Right cardiac atrium (tissue), 5 donors: ENCODE results near the gene TCFL5. TPM values are rescaled to one million over a fixed set of nuclear protein-coding genes. Genes with fewer than 3 reads are reported as not detected.
"Not testable (repeated sequence)": the region's sequence is repeated elsewhere in the genome, so short reads cannot be mapped to it uniquely, and the experiment has no call there.

Experiments used
- ATAC-seq, 2 donors: fragments of 200-7000 bp; cut with Tn5 transposase; one replicate each; pipeline versions ENCODE4 v1.8.0 to v1.9.1; 2020; ENCODE audit warnings: moderate library complexity in 2 of 2, mild to moderate bottlenecking in 1 of 2
- DNase-seq, 3 donors: peaks; one replicate each; pipeline ENCODE4 v3.0.0-alpha.2; 2020
- H3K27ac ChIP-seq: one replicate; pipeline ENCODE4 v1.5.1; 2013; ENCODE audit warnings: mild to moderate bottlenecking, low read length, control low read depth, moderate library complexity
- H3K27me3 ChIP-seq: one replicate; pipeline ENCODE4 v1.6.1; 2013; ENCODE audit not compliant: control insufficient read depth, insufficient read depth
- H3K4me1 ChIP-seq: one replicate; pipeline ENCODE4 v1.6.1; 2013; ENCODE audit warnings: low read length; ENCODE audit not compliant: control insufficient read depth, insufficient read depth
- H3K4me3 ChIP-seq: one replicate; pipeline ENCODE4 v1.5.1; 2013; ENCODE audit warnings: low read length, control low read depth
- H3K9me3 ChIP-seq: one replicate; pipeline ENCODE4 v1.6.1; 2013; ENCODE audit warnings: low read length; ENCODE audit not compliant: control insufficient read depth
- WGBS: extraction: QIAGEN DNeasy Blood & Tissue Kit; methylation state at CpG from one replicate; pipeline ENCODE4 v1.1.7; 2013; 5-methylcytosine and 5-hydroxymethylcytosine counted together
- intact Hi-C, 4 donors: fragments of 100-400 bp; cut with DNase I; formaldehyde crosslinking; loops; one replicate each; pipeline versions ENCODE4 v1.11.0 to v1.14.0; 2022 to 2023
- polyA plus RNA-seq: library from polyadenylated mRNA; stranded (reverse); fragments of 200-250 nt; gene quantifications from one replicate; pipeline ENCODE4 v1.2.3, GENCODE V29; 2013
- total RNA-seq, 4 donors: library from RNA; stranded (reverse); fragmentation: NEBNext Ultra II Directional; extraction: Animal tissue kit (Norgen Biotek cat#: 25700); gene quantifications; one replicate each; pipeline ENCODE4 v1.2.1, GENCODE V29; 2021
- donor health status: healthy with polysubstance abuse.
- donor health status: DM: no; HTN: yes; CAD: no.
- donor health status: DM: no; HTN: no; CAD: no.
- donor health status: DM: no; HTN: yes; CAD: no; lungs with severe emphysema.
- donor health status: DM: yes; HTN: yes; CAD: no.

TCFL5 gene
- total and polyA plus RNA-seq, 5 donors = 5.2 to 9.9 (median 7.9) TPM

DNA sequence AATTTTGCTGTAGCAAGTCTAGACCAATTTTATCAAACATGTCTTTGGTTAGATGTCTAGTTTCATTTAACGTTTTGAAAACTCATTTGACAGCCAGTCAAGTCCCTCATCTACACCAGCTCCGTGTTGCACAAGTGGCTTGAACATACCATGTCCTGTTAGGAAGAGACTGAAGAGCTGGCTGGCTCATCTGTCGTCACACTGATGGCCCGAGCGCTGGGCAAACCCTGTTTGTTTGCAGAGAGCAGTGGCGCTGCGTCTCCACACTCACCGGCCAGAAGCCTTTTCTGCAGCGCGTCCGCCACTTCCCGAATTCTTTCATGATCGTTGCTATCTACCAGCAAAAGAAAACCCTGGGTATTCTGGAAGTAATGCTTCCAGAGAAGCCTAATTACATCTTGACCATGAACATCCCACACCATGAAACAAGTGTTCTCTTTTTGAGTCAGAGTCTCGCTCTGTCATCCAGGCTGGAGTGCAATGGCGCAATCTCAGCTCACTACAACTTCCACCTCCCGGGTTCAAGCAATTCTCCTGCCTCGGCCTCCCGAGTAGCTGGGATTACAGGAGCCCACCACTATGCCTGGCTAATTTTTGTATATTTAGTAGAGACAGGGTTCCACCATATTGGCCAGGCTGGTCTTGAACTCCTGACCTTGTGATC, 10.7 kb upstream of the TCFL5 start:
- intact Hi-C loops = loop anchor here in 2 of 4 donors (5.0 to 10.0 kb wide), 2 partner anchors 135 to 142 kb away; partner anchors contain the start of gene BHLHE23 (in 1 of the 2)
- ATAC-seq (no peak), DNase-seq (no peak)
- Histone ChIP-seq H3K4me3 (no peak overlapping the region), H3K9me3 (no peaks in the 10 kb centered on the region), H3K27me3 (no peaks in the 10 kb centered on the region), H3K27ac (no peak overlapping the region), H3K4me1 (peaks cover 8% of the 10 kb centered on the region)
- 78% methylated on average over 18 of the region's 18 CpGs for WGBS

DNA sequence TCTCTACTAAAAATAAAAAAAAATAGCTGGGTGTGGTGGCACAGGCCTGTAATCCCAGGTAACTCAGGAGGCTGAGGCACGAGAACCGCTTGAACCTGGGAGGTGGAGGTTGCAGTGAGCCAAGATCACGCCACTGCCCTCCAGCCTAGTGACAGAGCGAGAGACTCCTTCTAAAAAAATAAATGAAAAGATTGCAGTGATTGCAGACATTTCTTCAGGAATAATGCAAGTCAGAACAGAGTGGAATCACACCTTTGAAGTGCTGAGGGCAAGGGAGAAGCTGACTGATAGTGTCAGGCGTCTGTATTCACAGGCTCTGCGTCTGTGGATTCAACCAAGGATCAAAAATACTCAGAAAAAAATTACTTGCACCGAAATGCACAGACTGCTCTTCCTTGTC, 2.6 kb upstream of the TCFL5 start:
- H3K27me3 ChIP-seq = no peaks in the 10 kb centered on the region
- WGBS = 87% methylated on average over 7 of the region's 7 CpGs
- ATAC-seq (no peak), DNase-seq (no peak)
- H3K4me3 ChIP-seq = no peak overlapping the region
- intact Hi-C loops = no loop called here
- H3K4me1 ChIP-seq = peaks cover 2% of the 10 kb centered on the region
- H3K27ac ChIP-seq = no peak overlapping the region
- no peaks in the 10 kb centered on the region for H3K9me3 ChIP-seq

DNA sequence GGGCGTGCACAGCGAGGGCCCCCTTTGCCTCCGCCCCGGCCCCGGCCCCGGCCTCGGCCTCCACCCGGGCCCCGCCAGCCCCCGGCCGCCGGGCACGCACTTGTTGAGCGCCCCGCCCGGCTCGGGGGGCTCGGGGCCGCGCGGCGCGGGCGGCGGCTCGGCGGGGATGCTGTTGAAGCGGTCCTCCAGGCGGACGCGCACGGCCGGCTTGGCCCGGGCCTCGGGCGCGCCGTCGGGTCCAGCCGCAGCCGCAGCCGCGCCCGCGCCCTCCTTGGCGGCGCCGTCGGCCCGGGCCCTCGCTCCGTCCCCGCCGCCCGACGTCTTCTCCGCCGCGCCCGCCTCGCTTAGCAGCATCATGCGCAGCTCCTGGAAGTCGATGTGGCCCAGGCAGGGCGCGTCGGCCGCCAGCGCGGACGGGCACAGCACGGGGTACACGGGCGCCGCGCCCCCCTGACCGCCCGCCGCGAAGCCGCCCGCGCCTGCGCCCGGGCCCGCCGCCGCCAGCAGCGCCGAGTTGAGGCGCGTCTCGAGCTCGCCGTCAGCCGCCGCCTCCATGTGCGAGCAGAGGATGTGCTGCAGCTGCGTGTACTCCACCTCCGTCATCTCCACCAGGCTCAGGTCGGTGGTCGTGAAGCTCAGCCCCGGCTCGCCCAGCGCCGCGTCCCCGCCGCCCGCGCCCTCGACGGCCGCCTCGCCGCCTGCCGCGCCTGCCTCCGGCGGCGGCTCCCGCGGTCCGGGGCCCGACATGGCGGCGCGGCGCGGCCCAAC, 514 bp downstream of the TCFL5 start:
- peak in 2 of 3 donors; percentile 70 to 73 for DNase-seq
- no peak for ATAC-seq

DNA sequence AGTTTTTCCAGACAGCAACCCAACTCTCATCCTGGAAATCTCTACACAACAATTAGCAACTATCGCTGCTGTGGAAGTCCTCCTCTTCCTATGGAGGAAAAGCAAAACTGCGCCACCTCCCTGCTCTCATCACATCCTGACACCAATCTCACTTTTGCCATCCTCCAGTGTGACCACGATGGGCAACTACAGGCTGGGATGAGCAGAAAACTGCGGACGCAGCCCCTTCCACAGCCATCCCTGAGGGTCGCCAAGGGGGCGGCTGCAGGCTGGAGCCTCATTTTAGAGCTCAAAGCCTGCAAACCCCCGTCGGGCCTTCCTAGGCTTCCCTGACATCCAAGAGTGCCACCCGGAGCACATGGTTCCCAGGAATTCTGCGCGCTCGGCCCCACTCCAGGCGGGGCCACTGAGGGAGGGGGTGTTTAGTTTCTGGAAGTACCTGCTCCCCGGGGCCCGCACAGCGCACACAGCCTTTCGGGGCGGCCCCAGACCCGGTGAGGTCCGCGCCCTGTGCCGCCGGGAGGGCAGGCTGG, 1.2 kb downstream of the TCFL5 start:
- intact Hi-C loops = no loop called here
- ATAC-seq (no peak), DNase-seq (no peak)
- no peaks in the 10 kb centered on the region for H3K27me3 ChIP-seq
- H3K4me1 ChIP-seq = peaks cover 2% of the 10 kb centered on the region
- WGBS = 13% methylated on average over 24 of the region's 24 CpGs
- H3K4me3 ChIP-seq = peak overlapping the region; percentile 78
- H3K9me3 ChIP-seq = no peaks in the 10 kb centered on the region
- H3K27ac ChIP-seq = no peak overlapping the region

More for the DNA sequence above, 514 bp downstream of the TCFL5 start:
- Histone ChIP-seq H3K4me1 (peaks cover 2% of the 10 kb centered on the region), H3K27me3 (no peaks in the 10 kb centered on the region), H3K27ac (no peak overlapping the region), H3K4me3 (peak overlapping the region; percentile 78), H3K9me3 (no peaks in the 10 kb centered on the region)
- intact Hi-C loops = no loop called here
- WGBS = 1% methylated on average over 129 of the region's 129 CpGs

DNA sequence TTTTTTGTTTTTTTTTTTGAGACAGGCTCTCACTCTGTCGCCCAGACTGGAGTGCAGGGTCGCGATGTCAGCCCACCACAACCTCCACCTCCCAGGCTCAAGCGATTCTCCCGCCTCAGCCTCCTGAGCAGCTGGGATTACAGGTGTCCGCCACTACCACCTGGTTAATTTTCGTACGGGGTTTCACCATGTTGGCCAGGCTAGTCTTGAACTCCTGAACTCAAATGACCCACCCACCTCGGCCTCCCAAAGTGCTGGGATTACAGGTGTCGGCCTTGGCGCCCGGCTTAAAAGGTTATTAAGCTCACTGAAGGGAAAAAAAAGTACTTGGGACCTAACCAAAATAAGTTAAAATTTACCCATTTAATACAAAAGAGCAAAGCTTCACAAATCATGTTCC, 1.9 kb downstream of the TCFL5 start:
- intact Hi-C loops = no loop called here
- H3K4me1 ChIP-seq = peaks cover 2% of the 10 kb centered on the region
- no peaks in the 10 kb centered on the region for H3K9me3 ChIP-seq
- ATAC-seq (no peak), DNase-seq (no peak)
- no peaks in the 10 kb centered on the region for H3K27me3 ChIP-seq
- WGBS = 91% methylated on average over 12 of the region's 12 CpGs
- no peak overlapping the region for H3K4me3 ChIP-seq
- no peak overlapping the region for H3K27ac ChIP-seq

DNA sequence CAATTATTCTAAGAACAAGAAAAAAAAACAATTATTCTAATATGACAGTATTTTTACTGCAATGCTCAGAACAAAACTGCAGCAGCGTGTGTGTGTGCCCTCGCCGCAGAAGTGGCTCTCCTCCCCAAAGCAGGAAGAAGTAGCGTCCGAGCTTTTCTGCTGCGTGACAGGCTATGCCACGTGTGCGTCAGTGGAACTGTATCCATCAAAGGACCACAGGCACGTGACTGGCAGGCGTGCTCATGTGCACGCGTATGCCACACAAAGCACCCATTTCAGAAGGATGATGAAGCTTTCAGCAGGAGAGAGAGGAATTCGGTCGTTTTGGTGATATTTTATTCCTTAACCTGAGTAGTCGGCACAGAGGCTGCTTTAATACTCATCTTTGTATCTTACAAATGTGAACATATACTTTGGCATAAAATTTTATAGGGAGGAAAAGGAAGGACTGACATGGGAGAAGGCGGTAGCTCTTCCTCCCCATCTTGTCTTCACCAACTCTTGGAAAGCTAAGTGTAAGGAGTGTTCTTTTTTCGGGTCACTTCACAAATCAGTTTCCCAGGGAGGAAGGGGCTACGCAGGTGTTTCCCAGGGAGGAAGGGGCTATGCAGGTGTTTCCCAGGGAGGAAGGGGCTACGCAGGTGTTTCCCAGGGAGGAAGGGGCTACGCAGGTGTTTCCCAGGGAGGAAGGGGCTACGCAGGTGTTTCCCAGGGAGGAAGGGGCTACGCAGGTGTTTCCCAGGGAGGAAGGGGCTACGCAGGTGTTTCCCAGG, 3.4 kb downstream of the TCFL5 start:
- H3K4me1 ChIP-seq = peaks cover 2% of the 10 kb centered on the region
- no peak overlapping the region for H3K27ac ChIP-seq
- intact Hi-C loops = no loop called here
- 85% methylated on average over 19 of the region's 23 CpGs for WGBS
- H3K4me3 ChIP-seq = no peak overlapping the region
- ATAC-seq (no peak), DNase-seq (no peak)
- H3K9me3 ChIP-seq = no peaks in the 10 kb centered on the region
- H3K27me3 ChIP-seq = no peaks in the 10 kb centered on the region

DNA sequence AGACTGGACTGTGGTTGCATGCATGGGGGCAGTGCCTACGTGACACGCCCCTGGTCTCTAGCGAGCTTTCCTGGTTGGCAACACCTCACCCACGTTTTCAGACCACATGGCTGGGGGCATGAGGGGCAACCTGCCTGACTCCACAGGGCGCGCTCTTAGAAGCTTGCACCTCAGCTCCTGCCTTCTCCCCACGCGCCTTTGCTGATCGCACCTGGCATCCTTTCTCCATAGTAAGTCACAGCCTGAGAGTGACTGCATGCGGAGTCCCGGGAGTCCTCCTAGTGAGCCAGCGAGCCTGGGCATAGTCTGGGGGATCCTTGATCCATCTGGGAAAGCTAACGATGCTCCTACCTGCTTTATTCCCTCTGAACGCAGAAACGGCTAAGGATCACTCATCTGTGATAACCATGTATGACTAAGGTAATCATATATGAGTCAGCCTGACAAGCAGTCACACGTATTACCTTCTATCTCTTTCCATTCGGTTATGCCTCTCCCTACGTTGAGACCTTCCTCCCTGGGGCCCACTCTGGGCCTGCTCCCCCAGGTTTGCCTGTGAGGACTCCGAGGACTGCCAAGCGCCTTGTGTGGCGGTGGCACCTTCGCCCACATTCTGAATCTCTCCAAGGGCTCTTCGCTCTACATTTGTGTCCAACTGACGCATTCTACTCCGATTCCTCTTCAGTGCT, 4.5 kb downstream of the TCFL5 start:
- Histone ChIP-seq H3K27ac (no peak overlapping the region), H3K4me3 (no peak overlapping the region), H3K4me1 (peaks cover 2% of the 10 kb centered on the region), H3K9me3 (no peaks in the 10 kb centered on the region), H3K27me3 (no peaks in the 10 kb centered on the region)
- intact Hi-C loops = no loop called here
- WGBS = 94% methylated on average over 25 of the region's 25 CpGs
- DNase-seq (no peak), ATAC-seq (no peak)

DNA sequence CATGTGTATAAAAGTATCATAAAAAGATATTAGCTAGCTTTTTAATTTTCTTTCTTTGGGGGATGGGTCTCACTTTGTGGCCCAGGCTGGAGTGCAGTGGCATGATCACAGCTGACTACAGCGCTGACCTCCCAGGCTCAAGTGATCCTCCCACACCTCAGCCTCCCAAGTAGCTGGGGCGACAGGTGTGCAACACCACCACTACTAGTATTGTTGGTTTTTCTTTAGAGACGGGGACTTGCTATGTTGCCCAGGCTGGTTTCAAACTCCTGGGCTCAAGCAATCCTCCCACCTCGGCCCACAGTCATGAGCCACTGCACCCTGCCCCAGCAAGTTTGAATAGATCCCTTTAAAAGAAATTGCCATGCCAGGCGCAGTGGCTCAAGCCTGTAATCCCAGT, 6.5 kb downstream of the TCFL5 start:
- H3K27me3 ChIP-seq = no peaks in the 10 kb centered on the region
- no peak for DNase-seq
- no peaks in the 10 kb centered on the region for H3K9me3 ChIP-seq
- ATAC-seq = no peak
- H3K4me1 ChIP-seq = no peaks in the 10 kb centered on the region
- 97% methylated on average over 5 of the region's 5 CpGs for WGBS
- no peak overlapping the region for H3K4me3 ChIP-seq
- intact Hi-C loops = no loop called here
- no peak overlapping the region for H3K27ac ChIP-seq

DNA sequence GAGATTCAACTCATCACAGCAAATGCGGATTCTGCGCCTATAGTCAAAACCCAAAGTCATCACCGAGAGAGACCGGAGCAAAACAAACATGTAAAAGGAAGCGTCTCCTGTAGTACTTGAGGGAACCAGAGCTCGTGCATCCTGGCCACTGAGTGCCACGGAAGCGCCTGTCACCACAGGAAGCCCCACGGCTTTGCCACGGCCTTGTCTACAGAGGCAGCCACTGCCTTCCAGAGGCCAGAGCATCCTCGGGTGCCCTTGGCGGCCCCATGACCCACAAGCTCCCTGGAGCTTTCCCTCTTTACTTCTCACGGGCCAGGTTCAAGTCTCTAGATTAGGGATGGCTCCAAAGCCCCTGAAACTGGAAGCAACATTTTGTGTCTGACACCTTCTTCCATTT, 7.5 kb downstream of the TCFL5 start:
- H3K27ac ChIP-seq = no peak overlapping the region
- intact Hi-C loops = no loop called here
- ATAC-seq (no peak), DNase-seq (no peak)
- H3K27me3 ChIP-seq = no peaks in the 10 kb centered on the region
- H3K4me3 ChIP-seq = no peak overlapping the region
- no peaks in the 10 kb centered on the region for H3K4me1 ChIP-seq
- H3K9me3 ChIP-seq = no peaks in the 10 kb centered on the region
- WGBS = 95% methylated on average over 13 of the region's 13 CpGs

DNA sequence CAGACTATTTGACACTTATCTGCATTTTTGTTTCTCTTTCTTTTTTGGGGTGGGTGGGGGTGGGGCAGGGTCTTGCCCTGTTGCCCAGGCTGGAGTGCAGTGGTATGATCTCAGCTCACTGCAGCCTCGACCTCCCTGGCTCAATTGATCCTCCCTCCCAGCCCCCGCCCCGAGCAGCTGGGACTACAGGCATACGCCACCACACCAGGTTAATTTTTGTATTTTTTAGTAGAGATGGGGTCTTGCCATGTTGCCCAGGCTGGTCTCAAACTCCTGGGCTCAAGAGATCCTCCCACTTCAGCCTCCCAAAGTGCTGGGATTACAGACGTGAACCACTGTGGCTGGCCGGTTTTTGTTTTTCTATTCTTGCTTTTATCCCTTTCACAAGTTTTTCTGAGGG, 8.3 kb downstream of the TCFL5 start:
- H3K27ac ChIP-seq, DNase-seq, H3K27me3 ChIP-seq, intact Hi-C loops, ATAC-seq, H3K4me1 ChIP-seq, H3K9me3 ChIP-seq, H3K4me3 ChIP-seq: not testable (repeated sequence)
- WGBS = 92% methylated on average over 6 of the region's 6 CpGs
